ENCODE measurements around the gene SYF2. TPM values are rescaled to one million over a fixed set of nuclear protein-coding genes. Genes with fewer than 3 reads are reported as not detected.

SYF2 gene
- total RNA-seq, 1 experiment from 2014 or later: 29.8 TPM

GRCh38 chr1:25217598-25218232 is 14.6 kb downstream of the SYF2 start:
- H3K9ac ChIP-seq (ENCODE audit: low read length): no peak overlapping the region
- H4K20me1 ChIP-seq (ENCODE audit: low read length): no peaks in the 10 kb centered on the region
- ATAC-seq (no peak), DNase-seq (no peak)
- intact Hi-C loops (cut with micrococcal nuclease): no loop called here
- TF ChIP-seq EZH2 (IDR thresholded peaks at IDR 0.05; ENCODE audit: low read length, unreplicated experiment) (no peak), CTCF (conservative IDR thresholded peaks at IDR 0.05; ENCODE audit: low read depth, low read length) (no peak), EZH2phosphoT487 (IDR thresholded peaks at IDR 0.05; ENCODE audit: borderline replicate concordance, low read length) (no peak)
- POLR2A ChIA-PET (ENCODE audit: unreplicated experiment): no interaction called here
- H3F3A ChIP-seq (ENCODE audit: low read length, unreplicated experiment): no peaks in the 10 kb centered on the region
- no peaks in the 10 kb centered on the region for H3K9me3 ChIP-seq (ENCODE audit: low read length)
- H3K9me2 ChIP-seq (replicated peaks; ENCODE audit: low read length): no peaks in the 10 kb centered on the region
- H3K27ac ChIP-seq (ENCODE audit: low read length): no peak overlapping the region
- CTCF ChIA-PET: no interaction called here
- no peaks in the 10 kb centered on the region for H3K27me3 ChIP-seq (ENCODE audit: low read length)
- no peak overlapping the region for H3K4me2 ChIP-seq (ENCODE audit: low read length)
- no TSS peak for BruUV-seq (replicated peaks)
- no peaks in the 10 kb centered on the region for H3K79me2 ChIP-seq (ENCODE audit: low read length)
- H2AFZ ChIP-seq (ENCODE audit: low read length): no peak overlapping the region
- no peaks in the 10 kb centered on the region for H3K4me1 ChIP-seq (ENCODE audit: insufficient read depth, low read length)
- peaks cover 10% of the 10 kb centered on the region; the same call in 1 of the 2 replicates for H3K36me3 ChIP-seq (ENCODE audit: low read depth, low read length)
- no peak overlapping the region for H3K4me3 ChIP-seq (ENCODE audit: low read length)

GRCh38 chr1:25217015-25217414 is 15.3 kb downstream of the SYF2 start:
- Histone ChIP-seq H3K4me3 (ENCODE audit: low read length) (no peak overlapping the region), H3K36me3 (ENCODE audit: low read depth, low read length) (peaks cover 8% of the 10 kb centered on the region; the same call in 1 of the 2 replicates), H3K4me1 (ENCODE audit: insufficient read depth, low read length) (no peaks in the 10 kb centered on the region), H3K27me3 (ENCODE audit: low read length) (no peaks in the 10 kb centered on the region), H2AFZ (ENCODE audit: low read length) (no peak overlapping the region), H3F3A (ENCODE audit: low read length, unreplicated experiment) (no peaks in the 10 kb centered on the region), H3K79me2 (ENCODE audit: low read length) (no peaks in the 10 kb centered on the region), H3K27ac (ENCODE audit: low read length) (no peak overlapping the region), H4K20me1 (ENCODE audit: low read length) (no peaks in the 10 kb centered on the region), H3K9ac (ENCODE audit: low read length) (no peak overlapping the region), H3K4me2 (ENCODE audit: low read length) (no peak overlapping the region), H3K9me2 (replicated peaks; ENCODE audit: low read length) (no peaks in the 10 kb centered on the region), H3K9me3 (ENCODE audit: low read length) (no peaks in the 10 kb centered on the region)
- ATAC-seq: no peak
- intact Hi-C loops (cut with micrococcal nuclease): no loop called here
- ChIA-PET CTCF (no interaction called here), POLR2A (ENCODE audit: unreplicated experiment) (no interaction called here)
- no TSS peak for BruUV-seq (replicated peaks)
- no peak for DNase-seq
- TF ChIP-seq CTCF (conservative IDR thresholded peaks at IDR 0.05; ENCODE audit: low read depth, low read length) (no peak), EZH2 (IDR thresholded peaks at IDR 0.05; ENCODE audit: low read length, unreplicated experiment) (no peak), EZH2phosphoT487 (IDR thresholded peaks at IDR 0.05; ENCODE audit: borderline replicate concordance, low read length) (no peak)

GRCh38 chr1:25216123-25216522 is 16.2 kb downstream of the SYF2 start:
- H2AFZ ChIP-seq (ENCODE audit: low read length): no peak overlapping the region
- intact Hi-C loops (cut with micrococcal nuclease): no loop called here
- no peaks in the 10 kb centered on the region for H3K27me3 ChIP-seq (ENCODE audit: low read length)
- BruUV-seq (replicated peaks): no TSS peak
- no peaks in the 10 kb centered on the region for H3K4me1 ChIP-seq (ENCODE audit: insufficient read depth, low read length)
- no peak overlapping the region for H3K9ac ChIP-seq (ENCODE audit: low read length)
- ATAC-seq (no peak), DNase-seq (no peak)
- H3K79me2 ChIP-seq (ENCODE audit: low read length): no peaks in the 10 kb centered on the region
- peaks cover under 1% of the 10 kb centered on the region; the same call in 1 of the 2 replicates for H3K36me3 ChIP-seq (ENCODE audit: low read depth, low read length)
- no peak overlapping the region for H3K27ac ChIP-seq (ENCODE audit: low read length)
- CTCF ChIA-PET: no interaction called here
- no peaks in the 10 kb centered on the region for H3K9me2 ChIP-seq (replicated peaks; ENCODE audit: low read length)
- no peaks in the 10 kb centered on the region for H3F3A ChIP-seq (ENCODE audit: low read length, unreplicated experiment)
- TF ChIP-seq EZH2 (IDR thresholded peaks at IDR 0.05; ENCODE audit: low read length, unreplicated experiment) (no peak), CTCF (conservative IDR thresholded peaks at IDR 0.05; ENCODE audit: low read depth, low read length) (no peak), EZH2phosphoT487 (IDR thresholded peaks at IDR 0.05; ENCODE audit: borderline replicate concordance, low read length) (no peak)
- no peak overlapping the region for H3K4me2 ChIP-seq (ENCODE audit: low read length)
- H3K9me3 ChIP-seq (ENCODE audit: low read length): no peaks in the 10 kb centered on the region
- POLR2A ChIA-PET (ENCODE audit: unreplicated experiment): no interaction called here
- no peak overlapping the region for H3K4me3 ChIP-seq (ENCODE audit: low read length)
- no peaks in the 10 kb centered on the region for H4K20me1 ChIP-seq (ENCODE audit: low read length)
